Liver (tissue), 3 donors: ENCODE data around the gene FN1.

ENCODE experiments used
- CTCF ChIP-seq: fragments of 150-350 bp; IDR thresholded peaks from 2 replicates; pipeline ENCODE4 v1.5.1; 2017; ENCODE audit warnings: improper control_type of control experiment, low read depth, low read length; ENCODE audit not compliant: missing input control
- MAX ChIP-seq: IDR thresholded peaks from 2 replicates; pipeline ENCODE4 v1.6.1; 2016; ENCODE audit warnings: antibody characterized with exemption
- RXRA ChIP-seq, 2 donors: IDR thresholded peaks; 2 replicates each; pipeline ENCODE4 v1.6.1; 2017 to 2018; ENCODE audit warnings: antibody characterized with exemption in 2 of 2, mild to moderate bottlenecking in 1 of 2
- YY1 ChIP-seq: IDR thresholded peaks from 2 replicates; pipeline ENCODE4 v1.6.1; 2016; ENCODE audit warnings: antibody characterized with exemption, mild to moderate bottlenecking
- donor health status: healthy.
- donor health status: healthy.

GRCh38 chr2:215435280-215435869 lies 493 bp downstream of the FN1 start:
- TF ChIP-seq MAX, result no peak
- TF ChIP-seq CTCF, result no peak
- TF ChIP-seq RXRA (IDR thresholded peaks at IDR 0.05), result no peak
- no peak for TF ChIP-seq YY1
